GM19438 (cell line): ENCODE measurements around the gene COL5A1.

Experiments
- ATAC-seq: cut with Tn5 transposase; IDR thresholded peaks from one replicate; pipeline ENCODE4 v1.9.1; 2021; ENCODE audit warnings: low read depth; ENCODE audit not compliant: unreplicated experiment

The COL5A1 gene

GRCh38 chr9:134722120-134722701 lies 80.6 kb downstream of the COL5A1 start:
- ATAC-seq = no peak

- no peak for ATAC-seq
These were observed 81.4 kb downstream of the COL5A1 start for GRCh38 chr9:134723037-134723436.

GRCh38 chr9:134723491-134724190 lies 82.0 kb downstream of the COL5A1 start:
- no peak for ATAC-seq

GRCh38 chr9:134724202-134724911 lies 82.8 kb downstream of the COL5A1 start:
- no peak for ATAC-seq

- ATAC-seq = no peak
These were observed 83.5 kb downstream of the COL5A1 start for GRCh38 chr9:134724912-134725604.

- no peak for ATAC-seq
These were observed 84.0 kb downstream of the COL5A1 start for GRCh38 chr9:134725605-134725940.

DNA sequence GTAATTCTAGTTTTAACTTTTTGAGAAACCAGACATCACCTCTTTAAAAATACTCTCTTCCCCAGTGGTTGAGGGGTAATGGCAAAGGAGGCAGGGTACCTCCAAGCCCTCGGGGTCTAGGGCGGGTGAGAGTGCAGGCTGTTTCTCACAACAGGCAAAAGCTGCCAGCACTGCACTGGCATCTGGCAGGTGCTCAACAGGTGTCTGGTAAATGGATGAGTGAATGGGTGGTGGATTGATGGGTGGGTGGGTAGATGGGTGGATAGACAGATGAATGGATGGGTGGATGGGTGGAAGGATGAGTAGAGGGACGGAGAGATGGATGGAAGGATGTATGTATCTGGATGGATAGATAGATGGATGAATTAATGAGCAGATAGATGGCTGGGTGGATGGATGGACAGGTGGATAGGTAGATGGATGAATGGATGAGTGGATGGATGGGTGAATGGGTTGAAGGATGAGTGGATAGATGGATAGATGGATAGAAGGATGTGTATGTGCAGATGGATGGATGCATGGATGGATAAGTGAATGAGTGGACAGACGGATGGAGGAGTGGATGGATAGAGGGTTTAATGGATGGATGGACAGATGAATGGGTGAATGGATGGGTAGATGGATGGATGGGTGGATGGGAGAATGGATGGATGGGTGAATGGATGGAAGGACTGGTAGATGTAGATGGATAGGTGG lies 84.6 kb downstream of the COL5A1 start:
- ATAC-seq = no peak

GRCh38 chr9:134726722-134727034 lies 85.1 kb downstream of the COL5A1 start:
- ATAC-seq = no peak

- ATAC-seq = no peak
These were observed 86.6 kb downstream of the COL5A1 start for GRCh38 chr9:134728021-134728795.

- no peak for ATAC-seq
These were observed 87.3 kb downstream of the COL5A1 start for GRCh38 chr9:134728801-134729495.

DNA sequence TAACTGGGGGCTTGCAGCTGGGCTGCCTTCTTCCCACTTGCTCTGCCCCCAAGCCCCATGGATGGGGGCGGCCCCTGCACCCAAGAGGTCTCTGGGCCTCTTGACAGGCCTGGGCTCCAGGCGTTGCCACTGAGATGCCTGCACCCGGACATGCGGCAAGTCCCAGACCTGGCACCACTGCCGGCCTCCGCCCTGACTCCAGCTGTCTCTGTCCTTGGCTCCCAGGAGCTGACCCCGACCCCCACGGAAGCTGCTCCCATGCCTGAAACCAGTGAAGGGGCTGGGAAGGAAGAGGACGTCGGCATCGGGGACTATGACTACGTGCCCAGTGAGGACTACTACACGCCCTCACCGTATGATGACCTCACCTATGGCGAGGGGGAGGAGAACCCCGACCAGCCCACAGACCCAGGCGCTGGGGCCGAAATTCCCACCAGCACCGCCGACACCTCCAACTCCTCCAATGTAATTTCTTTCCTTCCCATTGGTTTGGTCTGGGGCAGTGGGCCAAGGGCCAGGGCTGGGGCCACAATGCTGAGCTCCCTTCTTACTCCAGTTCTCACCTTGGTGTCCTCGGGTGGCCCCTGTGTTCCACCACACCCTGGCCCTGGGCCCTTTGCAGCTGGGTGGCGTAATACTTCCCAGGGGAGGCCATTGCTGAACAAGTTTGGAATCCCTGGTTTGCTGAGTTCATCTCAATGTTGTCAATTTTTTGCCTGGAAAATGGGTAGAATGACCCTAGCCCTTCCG lies 88.6 kb downstream of the COL5A1 start:
- ATAC-seq = no peak

GRCh38 chr9:134730761-134731496 lies 89.3 kb downstream of the COL5A1 start:
- ATAC-seq = no peak

DNA sequence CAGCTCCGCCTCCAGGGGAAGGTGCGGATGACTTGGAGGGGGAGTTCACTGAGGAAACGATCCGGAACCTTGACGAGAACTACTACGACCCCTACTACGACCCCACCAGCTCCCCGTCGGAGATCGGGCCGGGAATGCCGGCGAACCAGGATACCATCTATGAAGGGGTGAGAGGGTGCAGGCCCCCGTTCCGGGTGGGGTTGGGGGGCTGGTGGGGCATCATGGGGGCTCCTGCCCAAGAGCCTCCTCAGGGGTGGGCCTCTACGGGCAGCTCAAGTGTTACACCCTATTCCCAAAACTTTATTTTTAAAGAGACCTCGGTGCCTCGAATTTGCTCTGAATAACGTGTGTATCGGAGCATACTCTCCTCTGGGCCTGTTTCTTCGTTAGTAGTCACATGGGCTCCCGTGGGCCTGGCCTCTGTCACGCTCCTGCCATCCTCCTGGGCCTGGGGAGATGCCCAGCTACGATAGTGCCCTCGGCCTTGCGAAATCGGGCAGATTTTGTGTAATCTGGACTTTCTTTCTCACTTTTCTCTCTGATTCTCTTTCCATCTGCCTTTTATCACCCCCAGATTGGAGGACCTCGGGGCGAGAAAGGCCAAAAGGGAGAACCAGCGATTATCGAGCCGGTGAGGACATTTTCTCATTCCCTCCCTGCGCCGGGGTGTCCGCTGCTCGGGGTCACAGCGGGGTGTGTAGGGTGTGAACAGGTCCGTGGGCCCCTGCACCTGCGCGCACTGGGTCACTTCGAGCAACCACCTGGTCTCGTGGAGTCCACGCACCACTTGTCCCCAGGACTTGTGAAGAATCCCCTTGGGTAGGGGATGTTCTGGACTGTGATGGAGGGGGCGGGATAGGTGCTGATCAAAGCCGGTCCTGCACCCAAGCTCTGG lies 90.1 kb downstream of the COL5A1 start:
- ATAC-seq = no peak

DNA sequence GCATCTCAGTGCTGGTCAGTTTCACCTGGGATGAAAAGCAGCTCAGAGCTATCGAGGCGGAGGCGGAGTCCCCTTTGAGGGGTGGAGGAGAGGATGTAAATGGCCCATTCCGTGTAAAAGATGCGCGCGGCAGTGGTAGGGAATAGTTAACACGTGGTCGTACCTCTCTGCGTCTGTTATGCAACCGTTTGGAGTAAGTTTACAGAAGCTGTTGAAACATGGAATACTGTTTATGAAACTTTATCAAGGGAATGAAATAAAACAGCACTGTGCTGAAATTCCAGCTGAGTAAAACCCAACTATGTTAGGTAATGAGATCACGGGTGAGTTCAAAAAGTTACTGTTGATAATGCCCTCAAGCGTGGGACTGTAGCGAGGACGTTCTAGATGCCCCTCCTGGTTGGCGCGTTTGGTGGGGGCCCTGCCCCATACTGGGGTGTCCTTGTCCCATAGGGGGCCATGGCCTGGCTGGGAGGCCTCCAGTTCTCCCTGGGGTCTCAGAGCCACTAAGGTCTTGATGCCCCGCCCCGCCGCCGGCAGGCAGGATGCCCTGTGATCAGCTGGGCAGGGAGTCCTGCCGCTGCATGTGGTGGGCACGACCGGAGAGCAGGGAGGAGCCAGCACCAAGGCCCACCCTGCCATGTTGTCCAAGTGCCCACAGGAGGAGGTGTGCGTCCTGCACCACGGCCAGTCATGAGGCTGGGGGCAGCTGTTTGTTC lies 90.9 kb downstream of the COL5A1 start:
- ATAC-seq = no peak

- ATAC-seq = no peak
These were observed 92.1 kb downstream of the COL5A1 start for GRCh38 chr9:134733480-134734232.

GRCh38 chr9:134734270-134734669 lies 92.7 kb downstream of the COL5A1 start:
- no peak for ATAC-seq
